KG1 (cell line): ENCODE results near the gene TEAD3.

Source experiments
- DNase-seq: peaks from one replicate; lab custom pipeline; 2025; lab: John Stamatoyannopoulos, UW

TEAD3 gene

DNA sequence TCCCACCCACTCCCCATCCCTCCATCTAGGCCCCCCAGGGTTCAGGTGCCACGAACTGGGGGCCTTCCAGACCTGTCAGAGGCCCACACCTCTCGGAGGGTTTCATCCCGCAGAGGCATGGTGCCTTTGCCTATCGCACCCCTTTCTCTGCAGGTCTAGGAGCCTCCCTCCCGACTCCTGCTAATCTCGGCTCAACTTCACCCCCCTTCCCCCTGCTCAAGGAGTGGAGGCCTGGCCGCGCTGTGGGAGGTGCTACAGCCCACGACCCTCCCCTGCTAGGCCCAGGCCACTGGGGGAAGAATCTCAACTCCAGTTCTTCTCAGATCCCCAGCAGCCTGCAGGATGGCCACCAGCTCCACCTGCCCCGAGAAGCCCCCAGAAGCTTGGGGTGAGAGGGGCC lies 15.9 kb upstream of the TEAD3 start, which contains the start of gene TULP1:
TSS of gene TULP1 (minus strand) at position 157 of the 400 bp plus-strand sequence. CDS start at position 119, 38 bp downstream.
- DNase-seq = no peak

DNA sequence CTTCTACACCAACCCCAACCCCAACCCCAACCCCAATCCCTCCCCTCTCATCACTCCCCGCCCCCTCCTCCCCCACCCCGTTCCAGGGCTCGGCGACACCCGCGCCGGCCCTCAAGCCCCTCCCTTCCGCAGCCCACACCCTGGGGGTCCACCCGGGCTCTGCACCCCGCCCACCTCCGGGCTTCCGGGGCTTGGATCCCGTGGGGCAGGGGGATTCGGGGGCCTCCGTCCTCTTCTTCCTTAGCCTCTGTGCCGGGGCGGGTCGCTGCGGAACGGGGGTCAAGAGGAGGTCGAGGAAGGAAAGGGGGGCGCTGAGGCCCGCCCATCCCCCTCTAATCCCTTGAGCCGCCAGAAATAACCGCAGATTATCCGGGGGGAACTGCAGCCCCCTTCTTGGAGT lies 15.1 kb upstream of the TEAD3 start:
- DNase-seq = no peak

DNA sequence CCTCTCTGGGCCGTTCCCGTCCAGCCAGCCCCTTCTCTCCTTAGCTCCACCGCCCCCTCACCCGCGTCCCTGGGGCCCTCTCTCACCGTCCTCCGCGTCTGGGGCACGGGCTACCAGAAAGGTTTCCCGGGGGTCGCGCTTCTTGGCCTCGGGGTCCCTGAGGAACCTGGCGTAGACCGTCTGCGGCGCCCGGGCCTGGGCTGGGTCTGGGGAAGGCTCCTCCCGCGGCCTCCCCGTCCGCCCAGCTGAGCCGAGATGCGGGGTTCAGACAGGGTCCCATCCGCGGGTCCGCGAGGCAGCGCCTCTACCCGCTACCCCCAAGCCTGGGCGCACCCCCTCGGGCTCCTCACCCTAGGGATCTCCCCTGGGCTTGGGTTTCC lies 14.7 kb upstream of the TEAD3 start:
- DNase-seq = no peak

DNA sequence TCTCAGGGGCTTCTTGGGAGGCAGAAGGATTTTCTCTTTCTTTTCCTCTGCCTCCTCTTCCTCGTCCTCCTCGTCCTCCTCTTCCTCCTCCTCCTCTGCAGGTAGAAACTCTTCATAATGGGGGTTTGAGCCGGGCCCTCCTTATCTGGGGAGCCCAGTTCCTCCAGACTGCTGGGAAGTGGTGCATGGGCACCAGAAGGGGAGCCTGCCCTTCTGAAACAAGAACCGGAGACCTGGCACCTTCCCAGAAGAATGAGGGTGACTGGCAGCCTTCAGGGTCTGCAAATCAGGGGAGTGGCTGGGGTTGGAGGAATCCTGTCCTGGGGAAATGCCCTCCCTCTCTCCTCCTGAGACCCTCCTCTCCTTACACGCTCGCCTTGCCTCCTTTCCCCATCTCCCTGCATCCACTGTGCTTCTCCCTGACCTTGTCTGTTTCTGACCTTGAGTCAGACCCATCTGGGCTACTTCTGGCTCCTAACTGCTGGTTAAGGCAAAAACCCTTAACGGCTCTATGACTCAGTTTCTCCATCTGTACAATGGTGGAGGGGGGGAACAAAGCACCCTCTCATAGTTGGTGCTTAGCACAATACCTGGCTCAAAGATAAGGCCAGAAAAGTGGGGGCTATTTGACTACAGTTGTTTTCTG lies 14.2 kb upstream of the TEAD3 start:
- no peak for DNase-seq

DNA sequence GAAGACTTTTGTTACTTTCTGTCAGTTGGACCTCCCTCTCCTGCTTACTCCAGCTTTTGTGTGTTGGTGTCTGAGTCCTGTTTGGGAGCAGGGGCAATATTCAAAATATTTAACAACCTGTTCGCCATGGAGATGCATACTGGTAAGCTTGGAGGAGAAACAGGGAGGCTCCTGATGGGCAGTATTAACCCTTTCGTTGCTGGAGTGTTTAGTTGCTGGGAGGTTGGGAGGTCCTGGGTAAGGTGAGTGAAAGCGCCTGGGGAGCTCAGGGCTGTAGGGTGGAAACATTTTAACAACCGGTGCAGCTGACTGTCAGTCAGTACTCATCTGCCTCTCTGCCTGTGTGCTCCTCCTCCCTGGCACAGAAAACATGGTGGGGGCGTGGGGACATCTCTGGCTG lies 11.7 kb upstream of the TEAD3 start:
- DNase-seq = no peak

DNA sequence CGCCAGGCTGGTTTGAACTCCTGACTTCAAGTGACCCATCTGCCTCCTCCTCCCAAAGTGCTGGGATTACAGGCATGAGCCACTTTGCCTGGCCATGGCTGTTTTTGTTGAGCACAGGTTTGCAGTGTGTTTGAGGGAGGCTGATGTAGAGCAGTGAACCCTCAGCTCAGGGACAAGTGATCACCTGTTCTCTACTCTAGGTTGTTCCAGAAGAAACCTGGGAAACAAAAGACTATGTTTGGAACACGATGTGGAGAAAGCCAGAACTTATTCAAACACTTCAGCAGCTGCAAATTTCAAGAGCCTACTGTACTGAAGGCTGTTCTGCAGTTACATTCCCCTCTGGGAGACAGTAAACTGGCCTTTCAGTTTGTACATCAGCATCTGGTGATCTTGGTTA lies 11.1 kb upstream of the TEAD3 start:
- no peak for DNase-seq

DNA sequence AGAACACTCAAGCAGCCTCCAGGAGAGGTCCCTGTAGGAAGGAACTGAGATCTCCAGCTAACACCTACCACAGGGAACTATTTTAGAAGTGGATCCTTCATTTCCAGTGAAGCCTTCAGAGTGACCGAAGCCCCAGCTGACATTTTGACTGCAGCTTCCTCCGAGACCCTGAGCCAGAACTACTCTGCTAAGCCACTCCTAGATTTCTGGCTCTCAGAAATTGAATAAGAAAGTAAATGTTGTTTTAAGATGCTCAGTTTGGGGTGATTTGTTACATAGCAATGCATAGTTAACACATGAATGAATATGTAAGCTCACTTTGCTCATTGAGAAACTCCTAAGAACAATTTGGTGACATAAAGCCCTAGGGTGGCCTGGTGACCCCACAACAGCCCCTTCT lies 10.3 kb upstream of the TEAD3 start:
- DNase-seq = no peak

DNA sequence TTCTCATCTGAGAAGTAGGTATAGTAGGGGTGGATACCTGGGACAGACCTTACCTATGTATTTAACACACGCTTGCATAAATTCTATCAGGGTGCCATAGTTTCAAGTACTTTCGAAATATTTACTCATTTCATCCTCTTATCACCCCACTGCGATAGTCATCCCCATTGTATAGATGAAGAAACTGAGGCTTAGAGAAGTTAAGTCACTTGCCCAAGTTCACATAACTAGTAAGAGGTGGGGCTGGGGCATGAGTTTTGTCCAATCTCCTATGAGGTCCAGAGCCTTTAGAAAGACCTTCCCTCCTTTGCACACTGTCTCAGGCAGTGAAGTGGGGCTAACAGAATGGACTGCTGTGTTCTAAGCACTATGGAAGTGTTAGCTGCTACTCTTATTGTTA lies 9.7 kb upstream of the TEAD3 start:
- no peak for DNase-seq

DNA sequence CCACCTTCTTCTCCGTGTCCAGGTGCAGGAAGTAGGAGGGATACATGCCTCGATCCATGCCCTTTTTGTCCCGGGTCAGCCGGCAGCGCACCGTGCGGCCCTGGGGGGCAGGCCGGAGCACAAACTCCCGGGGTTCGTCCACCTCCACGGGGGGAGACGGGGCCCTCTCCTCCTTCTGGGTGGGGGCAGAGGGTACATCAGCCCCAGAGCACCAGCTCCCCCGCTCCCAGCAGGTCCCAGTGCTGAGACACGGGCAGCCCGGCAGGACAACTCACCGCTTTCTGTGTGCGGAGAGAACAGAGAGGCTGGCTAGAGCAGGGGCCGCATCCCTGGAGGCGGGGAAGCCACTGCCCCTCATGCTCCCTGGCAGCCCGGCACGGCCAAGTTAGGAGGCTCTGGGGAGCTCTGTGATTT lies 9.1 kb upstream of the TEAD3 start:
- no peak for DNase-seq

DNA sequence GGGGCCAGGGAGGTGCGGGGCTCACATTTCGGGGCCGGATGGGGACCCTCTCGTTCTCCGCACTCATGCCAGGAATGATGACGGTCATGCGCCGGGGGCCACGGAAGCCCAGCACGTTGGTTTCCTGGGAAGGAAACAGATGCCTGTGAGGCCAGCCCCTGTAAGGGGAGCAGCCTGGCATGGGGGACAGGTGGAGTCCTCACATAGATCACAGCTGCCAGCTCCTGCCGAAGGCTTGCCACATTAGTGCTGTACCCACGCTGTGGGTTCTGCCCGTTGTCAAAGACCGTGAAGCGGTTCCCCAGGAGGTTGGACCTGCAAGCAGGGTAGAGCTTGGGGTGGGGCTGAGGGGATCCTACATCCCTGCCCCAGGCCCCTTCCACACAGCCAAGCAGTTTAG lies 6.7 kb upstream of the TEAD3 start:
- DNase-seq = no peak

DNA sequence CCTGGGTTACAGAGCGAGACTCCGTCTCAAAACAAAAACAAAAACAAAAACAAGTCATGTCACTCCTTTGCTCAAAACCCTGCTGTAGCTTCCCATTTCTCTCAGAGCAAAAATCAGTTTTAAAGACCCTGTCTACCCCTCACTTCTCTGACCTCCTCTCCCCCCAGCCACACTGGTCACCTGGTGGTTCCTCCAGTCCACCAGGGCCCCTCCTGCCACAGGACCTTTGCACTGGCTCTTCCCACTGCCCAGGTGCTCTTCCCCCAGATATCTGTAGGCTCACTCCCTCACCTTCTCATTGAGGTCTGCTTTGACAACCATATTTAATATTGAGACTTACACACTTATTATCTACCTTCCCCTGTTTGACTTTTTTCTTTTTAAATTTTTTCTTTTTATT lies 4.9 kb upstream of the TEAD3 start:
- DNase-seq = no peak

DNA sequence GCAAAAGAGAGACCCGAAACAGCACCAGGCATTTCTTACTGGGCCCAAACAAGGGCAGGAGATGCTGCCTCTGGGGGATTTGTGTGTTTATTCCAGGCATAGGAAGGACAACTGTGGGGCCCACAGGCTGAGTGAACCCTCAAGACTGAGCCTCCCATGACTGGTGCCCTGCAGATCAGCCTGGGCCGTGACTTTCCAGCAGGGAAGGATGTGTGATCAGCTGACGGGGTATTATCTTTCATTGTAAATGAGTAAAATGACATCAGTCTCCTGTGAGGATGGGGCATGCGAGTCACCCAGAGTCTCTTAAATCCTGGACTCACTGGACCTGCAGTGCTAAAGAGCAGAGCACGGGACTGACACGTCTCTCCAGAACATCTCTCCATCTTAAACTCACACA lies 3.9 kb upstream of the TEAD3 start:
- DNase-seq = no peak

DNA sequence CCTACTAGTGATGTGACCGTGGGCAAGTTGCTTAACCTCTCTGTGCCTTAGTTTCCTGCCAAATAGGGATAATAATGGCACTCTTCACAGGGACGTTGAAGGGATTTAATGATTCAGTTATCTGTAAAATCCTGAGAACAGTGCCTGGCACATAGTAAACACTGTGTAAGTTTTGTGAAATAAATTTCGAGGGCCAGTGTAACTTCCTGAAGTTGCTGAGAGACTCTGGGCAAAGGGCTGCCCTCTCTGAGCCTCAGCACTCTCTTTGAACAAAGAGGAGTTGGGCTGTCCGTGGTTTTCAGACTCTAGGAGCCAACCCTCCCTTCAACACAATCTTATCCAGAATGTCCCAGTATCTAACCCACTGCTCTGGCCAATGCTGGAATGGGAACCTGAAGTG lies 2.5 kb upstream of the TEAD3 start:
- DNase-seq = no peak

DNA sequence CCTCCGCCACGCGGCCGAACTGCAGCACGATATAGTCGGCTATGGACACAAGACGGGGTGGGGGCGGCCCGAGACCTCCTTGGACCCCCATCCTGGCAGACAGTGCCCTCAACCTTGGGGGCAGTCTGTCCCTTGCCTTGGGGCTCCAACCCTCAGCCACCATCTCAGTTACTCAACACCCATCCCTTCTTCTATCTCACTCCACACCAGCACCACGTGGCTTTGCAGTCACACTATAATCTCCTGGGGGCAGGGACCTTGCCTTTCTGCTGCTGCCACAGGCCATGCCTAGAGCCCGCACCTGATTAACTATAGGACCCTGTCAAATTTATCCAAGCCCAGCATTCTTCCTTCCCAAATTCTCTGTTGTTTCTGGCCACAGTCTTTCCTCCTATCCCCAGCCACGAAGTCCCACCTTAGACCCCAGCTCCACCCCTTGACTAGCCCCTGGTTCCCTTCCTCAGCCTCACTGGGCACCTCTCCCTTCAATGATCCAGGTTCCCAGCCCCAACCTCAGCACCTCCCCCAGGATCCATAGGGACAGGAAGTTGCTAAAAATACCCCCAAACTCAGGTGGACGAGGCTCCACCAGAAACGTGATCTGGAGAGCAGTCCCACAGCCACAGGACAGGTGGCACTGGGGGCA lies 1.7 kb upstream of the TEAD3 start:
- no peak for DNase-seq

DNA sequence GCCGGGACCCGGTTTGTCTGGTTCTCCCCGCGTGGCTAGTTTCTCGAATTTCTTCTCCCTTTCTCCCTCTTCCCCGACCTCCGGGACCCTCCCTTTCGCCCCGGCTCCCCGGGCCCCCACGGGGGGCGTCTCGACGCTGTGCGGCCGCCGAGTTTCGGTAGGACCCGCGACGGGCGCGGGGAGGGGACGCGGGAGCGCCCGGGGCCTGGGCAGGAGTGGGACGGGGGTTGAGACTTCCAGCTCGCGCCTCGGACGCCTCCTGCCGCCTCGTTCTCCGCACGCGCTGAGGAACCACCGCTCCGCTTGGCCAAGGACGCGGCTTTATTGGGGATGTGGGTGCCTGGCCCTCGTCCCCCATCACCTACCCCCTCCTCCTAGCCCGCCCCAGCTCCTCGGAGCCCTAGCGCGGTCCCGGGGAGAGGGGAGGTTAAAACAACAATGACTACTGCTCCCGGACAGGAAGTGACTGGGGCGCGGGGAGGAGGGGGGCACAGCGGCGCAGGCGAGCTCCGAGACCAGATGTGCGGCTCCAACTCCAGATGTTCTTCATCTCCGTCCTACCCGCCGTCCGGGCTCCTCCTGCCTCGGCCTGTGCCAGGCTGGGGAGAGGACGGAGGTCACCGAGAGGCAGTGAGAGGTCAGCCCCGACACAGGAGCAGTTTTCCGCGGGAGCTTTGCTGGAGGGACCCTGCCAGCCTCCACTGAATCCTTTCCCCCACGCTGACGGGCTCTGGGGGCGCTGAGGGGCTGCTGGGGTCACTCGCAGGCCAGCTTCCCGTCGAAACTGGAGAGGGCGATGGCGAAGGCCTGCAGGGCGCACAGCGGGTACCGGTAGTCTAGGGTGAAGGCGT lies 917 bp upstream of the TEAD3 start:
- DNase-seq = no peak

DNA sequence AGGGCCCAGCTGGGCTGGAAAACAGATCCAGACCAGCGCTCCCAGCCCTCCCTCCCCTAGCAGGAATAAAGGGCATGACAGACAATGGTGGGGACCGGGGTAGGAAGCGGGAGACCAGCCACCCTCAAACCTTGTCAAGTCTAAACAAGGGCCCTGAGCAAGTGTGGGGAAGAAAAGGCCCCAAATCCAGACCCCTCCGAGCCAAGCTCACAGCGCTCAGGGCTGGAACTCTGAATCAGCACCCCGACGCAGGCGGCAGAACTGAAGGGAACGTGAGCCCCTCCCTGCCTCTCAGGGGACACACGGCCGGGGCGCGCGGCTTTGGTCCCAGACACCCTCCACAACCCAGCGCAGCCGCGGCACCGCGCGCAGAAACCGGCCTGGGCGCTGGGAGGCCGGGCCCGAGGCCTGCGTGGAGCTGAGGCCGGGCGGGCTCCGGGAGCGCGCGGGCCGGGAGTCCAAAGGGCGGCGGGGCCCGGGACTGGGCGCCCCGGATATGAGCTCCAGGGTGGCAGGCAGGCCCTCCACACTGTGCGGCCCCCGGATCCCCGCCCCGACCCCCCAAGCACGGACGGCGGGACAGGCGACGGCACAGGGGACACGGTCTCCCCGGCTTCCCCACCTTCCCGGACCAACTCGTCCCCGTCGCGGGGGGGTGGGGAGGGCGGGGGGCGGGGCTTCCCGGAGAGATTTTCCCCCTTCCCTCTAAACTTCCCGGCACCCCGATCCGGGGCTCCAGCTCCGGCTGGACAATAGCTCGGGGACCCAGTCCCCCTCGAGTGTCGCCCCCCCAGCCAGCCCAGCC lies 641 bp downstream of the TEAD3 start:
- DNase-seq = no peak

DNA sequence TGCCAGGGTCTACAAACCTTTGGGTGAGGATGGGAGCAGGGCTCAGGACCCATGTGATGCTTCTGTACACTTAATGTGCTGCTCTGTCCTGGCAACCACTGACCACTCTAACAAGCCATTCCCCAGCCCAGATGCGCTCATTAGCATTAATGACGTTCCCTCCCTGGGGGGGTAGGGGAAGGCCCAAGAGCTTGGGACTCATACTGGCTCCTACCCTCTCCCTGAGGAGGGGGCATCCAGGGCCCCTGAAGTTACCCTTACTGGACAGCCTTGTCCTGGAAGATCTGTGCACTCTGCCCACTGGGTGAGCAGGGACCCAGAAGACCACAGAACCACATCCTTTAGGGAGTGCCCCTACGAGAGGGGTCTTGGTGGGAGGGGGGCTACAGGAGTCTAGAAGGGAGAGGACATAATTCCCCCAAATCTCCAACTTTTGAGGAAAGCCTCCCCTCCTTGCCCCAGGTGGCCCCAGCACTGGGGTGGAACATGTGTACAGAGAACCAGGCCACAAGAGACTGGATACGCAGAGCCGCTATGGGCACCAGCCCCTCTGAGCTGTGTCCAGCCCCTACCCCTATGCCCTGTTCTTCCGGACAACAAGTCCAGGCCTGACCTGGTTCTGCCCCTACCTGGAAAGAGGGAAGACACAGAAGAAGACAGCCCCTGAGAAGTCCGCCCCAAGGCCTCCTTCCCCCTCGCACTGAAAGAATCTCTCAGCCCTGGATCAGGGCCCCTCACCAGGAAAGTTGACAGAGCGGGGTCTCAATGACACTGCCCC lies 1.4 kb downstream of the TEAD3 start:
- no peak for DNase-seq

DNA sequence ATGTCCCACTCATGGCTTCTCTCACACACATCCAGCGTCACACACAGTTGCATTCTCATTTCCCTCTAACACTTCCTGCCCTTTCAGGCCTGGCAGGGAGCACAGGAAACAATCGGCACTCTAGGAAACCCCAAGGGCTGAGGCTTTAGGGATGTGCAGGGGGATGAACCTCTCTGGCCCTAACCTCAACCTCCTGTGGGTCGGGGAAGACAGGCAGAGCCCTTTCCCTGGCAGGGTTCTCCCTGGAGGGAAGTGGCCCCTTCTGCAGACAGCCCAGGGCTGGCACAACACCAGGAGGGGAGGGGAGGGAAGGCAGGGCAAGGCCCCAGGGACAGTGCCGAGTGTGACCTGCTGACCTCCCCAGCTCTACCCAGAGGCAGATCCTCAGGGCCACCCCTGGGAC lies 2.7 kb downstream of the TEAD3 start:
- no peak for DNase-seq

DNA sequence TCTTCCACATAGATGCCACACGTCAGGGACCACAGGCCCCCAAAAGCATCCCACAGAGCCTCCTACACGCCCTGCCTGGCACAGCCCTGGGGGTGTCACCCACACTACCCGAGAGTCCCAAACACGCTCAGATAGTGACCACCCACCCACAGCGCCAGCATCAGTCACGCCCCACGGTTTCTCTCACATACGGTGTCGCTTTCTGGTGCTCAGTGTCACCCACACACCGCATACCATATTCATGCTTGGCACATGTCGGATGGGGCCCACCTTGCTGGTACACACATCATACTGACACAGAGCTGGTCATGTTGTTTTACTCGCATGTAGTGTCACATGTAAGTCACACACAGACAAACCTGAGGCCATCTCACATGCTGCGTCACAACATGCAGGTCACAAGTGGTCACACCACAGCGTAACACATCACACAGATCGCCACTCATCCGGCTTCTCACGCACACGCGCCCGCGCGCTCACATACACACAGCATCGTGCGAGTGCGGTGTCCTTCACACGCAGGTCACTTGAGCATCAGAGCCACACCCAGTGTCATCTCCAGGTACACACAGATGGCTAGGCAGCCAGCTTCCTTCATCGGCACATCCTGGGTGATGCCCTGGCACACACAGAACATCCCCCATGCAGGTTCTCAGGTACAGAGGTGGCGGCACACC lies 3.4 kb downstream of the TEAD3 start:
- DNase-seq = no peak

DNA sequence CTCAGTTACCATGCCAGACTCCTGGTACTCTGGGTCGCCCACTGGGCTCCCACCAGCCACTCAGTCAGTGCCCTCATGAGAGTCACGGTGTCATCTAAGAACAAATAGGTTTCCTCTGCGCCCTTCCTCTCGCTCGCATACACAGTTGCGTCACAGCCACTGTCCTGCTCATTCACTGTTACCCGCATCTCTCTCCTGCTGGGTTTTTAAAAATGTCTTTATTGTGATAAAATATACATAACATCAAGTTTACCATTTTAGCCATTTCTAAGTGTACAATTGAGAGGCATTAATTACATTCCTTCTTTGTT lies 4.0 kb downstream of the TEAD3 start:
- no peak for DNase-seq

DNA sequence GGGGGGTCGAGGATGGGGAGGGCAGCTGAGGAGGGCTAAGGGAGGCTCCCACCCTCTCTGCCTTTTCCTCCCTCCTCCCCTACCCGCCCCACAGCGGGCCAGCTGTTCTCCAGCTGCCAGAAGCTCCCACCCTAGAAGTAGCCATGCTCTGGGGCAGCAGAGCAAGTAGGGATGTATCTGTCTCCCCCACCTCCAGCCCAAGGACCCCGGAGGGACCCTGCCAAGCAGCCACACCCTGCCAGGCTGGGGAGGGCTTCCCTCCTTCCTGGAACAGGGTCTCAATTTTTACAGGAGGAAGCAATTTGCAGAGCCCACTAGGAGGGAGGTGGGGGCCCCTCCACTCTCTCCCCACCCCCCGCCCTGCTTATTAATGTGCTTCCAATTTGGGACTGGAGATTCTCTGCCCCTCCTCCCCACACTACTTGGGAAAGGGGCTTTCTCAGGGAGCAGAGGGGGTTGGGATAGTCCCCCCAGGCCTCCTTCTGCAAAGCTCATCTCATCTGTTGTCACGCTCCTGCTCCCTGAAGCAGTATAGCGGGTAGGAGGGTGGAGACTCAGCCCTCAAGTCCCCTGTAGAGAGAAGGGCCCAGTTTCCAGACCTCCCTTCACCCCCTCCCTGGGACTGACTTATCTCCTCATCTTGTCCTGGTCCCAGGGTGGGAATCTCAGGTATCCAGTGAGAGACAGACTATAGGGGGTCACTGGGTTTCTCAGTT lies 4.5 kb downstream of the TEAD3 start:
- no peak for DNase-seq
